Activated B cell treated with CpG ODN at 0.5 μM for 24 hours (primary cell): Measurements from ENCODE around the gene DHRSX. TPM values are rescaled to one million over a fixed set of nuclear protein-coding genes. Genes with fewer than 3 reads are reported as not detected.

Source experiments
- ATAC-seq: fragments of 200-7000 bp; cut with Tn5 transposase; one replicate; pipeline ENCODE4 v1.10.0; 2021; ENCODE audit warnings: low read depth, mild to moderate bottlenecking, moderate library complexity
- CTCF ChIA-PET: fragments of 350-600 bp; sonication (Branson Sonifier 250); formaldehyde crosslinking; loops from one replicate; lab custom pipeline; 2021; ENCODE audit warnings: antibody characterized with exemption; lab: Charles Lee
- POLR2A ChIA-PET: fragments of 350-600 bp; sonication (Branson Sonifier 250); formaldehyde crosslinking; loops from one replicate; lab custom pipeline; 2021; ENCODE audit warnings: antibody characterized with exemption; lab: Charles Lee
- DNase-seq: peaks from one replicate; pipeline ENCODE4 v3.0.0; 2022
- H3K27ac Mint-ChIP-seq: one replicate; pipeline ENCODE4 v1.8.0; 2020; ENCODE audit warnings: mixed read lengths
- H3K27me3 Mint-ChIP-seq: one replicate; pipeline ENCODE4 v1.8.0; 2021; ENCODE audit warnings: mixed read lengths
- H3K36me3 Mint-ChIP-seq: one replicate; pipeline ENCODE4 v1.8.0; 2021; ENCODE audit warnings: low read depth, mixed read lengths
- H3K4me1 Mint-ChIP-seq: one replicate; pipeline ENCODE4 v1.8.0; 2021; ENCODE audit warnings: mixed read lengths
- H3K4me3 Mint-ChIP-seq: one replicate; pipeline ENCODE4 v1.8.0; 2020; ENCODE audit warnings: mild to moderate bottlenecking, mixed read lengths
- H3K9me3 Mint-ChIP-seq: one replicate; pipeline ENCODE4 v1.8.0; 2020; ENCODE audit warnings: mixed read lengths
- intact Hi-C: fragments of 100-400 bp; cut with micrococcal nuclease; formaldehyde crosslinking; loops from one replicate; pipeline ENCODE4 v1.15.1; 2024
- total RNA-seq: library from RNA; stranded (reverse); gene quantifications from 2 replicates; pipeline ENCODE4 v1.2.3, GENCODE V29; 2022
- TF ChIP-seq, protein P1 (sequence below): fragments of 200-600 bp; IDR thresholded peaks from one replicate; pipeline ENCODE4 v1.8.0; 2022; ENCODE audit warnings: antibody characterized with exemption, mild to moderate bottlenecking

DHRSX gene
- total RNA-seq, 1 donor from 2014 or later, result 28.3 TPM

DNA sequence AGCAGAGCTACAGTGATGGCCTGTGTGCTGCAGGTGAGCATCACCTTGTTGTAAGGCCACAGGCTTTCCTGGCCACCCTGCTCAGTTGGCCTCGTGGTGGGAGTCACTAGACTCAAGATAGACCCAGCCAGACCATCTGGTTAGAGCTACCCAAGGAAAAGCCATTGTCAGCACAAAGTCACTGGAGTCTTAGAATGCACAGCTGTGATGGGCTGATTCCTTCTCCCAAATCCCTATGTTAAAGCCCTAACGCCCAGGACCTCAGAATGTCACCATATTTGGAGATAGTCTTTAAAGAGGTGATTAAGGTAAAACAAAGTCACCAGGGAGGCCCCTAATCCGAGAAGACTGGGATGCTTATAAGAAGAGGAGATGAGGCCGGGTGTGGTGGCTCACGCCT lies 173.4 kb downstream of the DHRSX start:
- DNase-seq (no peak), ATAC-seq (no peak)
- Mint-ChIP-seq H3K36me3 (peaks cover 13% of the 10 kb centered on the region), H3K27me3 (no peaks in the 10 kb centered on the region), H3K27ac (no peak overlapping the region), H3K4me1 (peaks cover 34% of the 10 kb centered on the region), H3K9me3 (peaks cover 2% of the 10 kb centered on the region), H3K4me3 (no peak overlapping the region)
- POLR2A ChIA-PET, result no interaction called here
- CTCF ChIA-PET, result no interaction called here
- TF ChIP-seq, protein P1, sequence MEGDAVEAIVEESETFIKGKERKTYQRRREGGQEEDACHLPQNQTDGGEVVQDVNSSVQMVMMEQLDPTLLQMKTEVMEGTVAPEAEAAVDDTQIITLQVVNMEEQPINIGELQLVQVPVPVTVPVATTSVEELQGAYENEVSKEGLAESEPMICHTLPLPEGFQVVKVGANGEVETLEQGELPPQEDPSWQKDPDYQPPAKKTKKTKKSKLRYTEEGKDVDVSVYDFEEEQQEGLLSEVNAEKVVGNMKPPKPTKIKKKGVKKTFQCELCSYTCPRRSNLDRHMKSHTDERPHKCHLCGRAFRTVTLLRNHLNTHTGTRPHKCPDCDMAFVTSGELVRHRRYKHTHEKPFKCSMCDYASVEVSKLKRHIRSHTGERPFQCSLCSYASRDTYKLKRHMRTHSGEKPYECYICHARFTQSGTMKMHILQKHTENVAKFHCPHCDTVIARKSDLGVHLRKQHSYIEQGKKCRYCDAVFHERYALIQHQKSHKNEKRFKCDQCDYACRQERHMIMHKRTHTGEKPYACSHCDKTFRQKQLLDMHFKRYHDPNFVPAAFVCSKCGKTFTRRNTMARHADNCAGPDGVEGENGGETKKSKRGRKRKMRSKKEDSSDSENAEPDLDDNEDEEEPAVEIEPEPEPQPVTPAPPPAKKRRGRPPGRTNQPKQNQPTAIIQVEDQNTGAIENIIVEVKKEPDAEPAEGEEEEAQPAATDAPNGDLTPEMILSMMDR, result no peak
- intact Hi-C loops, result no loop called here

DNA sequence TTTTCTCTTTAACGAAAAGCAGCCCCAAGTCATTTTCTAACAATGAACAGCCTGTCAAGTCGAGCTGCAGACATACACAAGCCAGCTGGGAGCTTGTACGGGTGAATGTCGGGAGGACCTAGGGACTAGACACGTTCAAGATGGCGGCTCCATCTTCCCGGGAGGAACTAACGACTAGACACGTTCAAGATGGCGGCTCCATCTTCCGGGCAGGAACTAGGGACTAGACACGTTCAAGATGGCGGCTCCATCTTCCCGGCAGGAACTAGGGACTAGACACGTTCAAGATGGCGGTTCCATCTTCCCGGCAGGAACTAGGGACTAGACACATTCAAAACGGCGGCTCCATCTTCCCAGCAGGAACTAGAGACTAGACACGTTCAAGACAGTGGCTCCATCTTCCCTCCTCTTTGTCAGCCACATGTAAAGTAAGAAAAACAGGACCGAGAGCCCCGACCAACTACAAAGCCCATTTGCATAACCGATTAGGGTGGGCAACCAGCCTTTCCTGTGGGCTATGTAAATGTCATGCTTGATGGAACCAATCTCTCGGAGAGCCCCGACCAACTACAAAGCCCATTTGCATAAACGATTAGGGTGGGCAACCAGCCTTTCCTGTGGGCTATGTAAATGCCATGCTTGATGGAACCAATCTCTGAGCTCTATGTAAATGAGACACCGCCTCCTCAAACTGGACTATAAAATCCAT lies 175.5 kb downstream of the DHRSX start:
- Mint-ChIP-seq H3K36me3 (peaks cover 13% of the 10 kb centered on the region), H3K27me3 (no peaks in the 10 kb centered on the region), H3K27ac (peak overlapping the region; percentile 87), H3K9me3 (peaks cover 2% of the 10 kb centered on the region), H3K4me1 (peaks cover 46% of the 10 kb centered on the region), H3K4me3 (peak overlapping the region; percentile 83)
- ATAC-seq, result peak; percentile 68
- TF ChIP-seq, protein P1, result no peak
- intact Hi-C loops, result loop anchor here (2.0 kb wide), 1 partner anchor 872 kb away; the partner anchor contains the start of gene ASMTL
- ChIA-PET POLR2A (no interaction called here), CTCF (no interaction called here)
- no peak for DNase-seq

DNA sequence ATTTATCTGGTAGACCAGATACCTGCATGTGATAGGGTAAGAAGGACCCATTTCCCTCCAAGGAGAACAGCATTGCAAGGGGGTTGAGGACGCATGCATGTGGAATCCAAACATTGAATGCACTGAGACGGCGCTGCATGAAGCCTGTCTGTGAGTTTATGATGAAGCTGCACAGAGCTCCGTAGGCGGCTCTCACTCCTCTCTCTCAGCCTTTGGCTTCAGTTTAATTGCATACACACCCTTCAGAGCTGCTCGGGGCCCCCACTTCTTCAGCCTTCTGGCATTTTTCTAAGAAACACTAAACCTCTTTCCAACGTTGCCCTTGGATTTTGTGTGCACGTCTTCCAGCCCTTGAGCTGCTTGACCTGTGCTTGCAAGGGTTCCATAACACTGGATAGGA lies 176.6 kb downstream of the DHRSX start:
- no peaks in the 10 kb centered on the region for H3K27me3 Mint-ChIP-seq
- POLR2A ChIA-PET, result no interaction called here
- CTCF ChIA-PET, result no interaction called here
- no peak for DNase-seq
- TF ChIP-seq, protein P1, result no peak
- H3K4me1 Mint-ChIP-seq, result peaks cover 48% of the 10 kb centered on the region
- H3K27ac Mint-ChIP-seq, result no peak overlapping the region
- H3K4me3 Mint-ChIP-seq, result no peak overlapping the region
- H3K36me3 Mint-ChIP-seq, result peaks cover 13% of the 10 kb centered on the region
- H3K9me3 Mint-ChIP-seq, result peaks cover 2% of the 10 kb centered on the region
- no peak for ATAC-seq
- intact Hi-C loops, result loop anchor here (2.0 kb wide), 1 partner anchor 871 kb away; the partner anchor contains the start of gene ASMTL

DNA sequence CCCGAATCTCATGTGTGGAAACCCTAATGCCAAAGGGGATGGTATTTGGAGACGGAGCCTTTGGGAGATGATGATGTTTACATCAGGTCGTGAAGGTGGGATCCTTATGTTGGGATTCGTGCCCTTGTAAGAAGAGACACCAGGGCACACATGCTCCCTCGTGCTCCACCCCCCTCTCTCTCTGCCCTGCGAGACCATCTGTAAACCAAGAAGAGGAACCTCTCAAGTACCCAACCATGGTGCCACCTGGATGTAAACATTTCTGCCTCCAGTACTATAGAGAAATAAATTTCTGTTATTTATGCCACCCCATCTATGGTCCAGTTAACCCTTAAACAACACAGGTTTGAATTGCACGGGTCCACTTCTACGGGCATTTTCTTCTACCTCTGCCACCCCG lies 179.4 kb downstream of the DHRSX start:
- Mint-ChIP-seq H3K27ac (peak overlapping the region; percentile 53), H3K36me3 (peaks cover 5% of the 10 kb centered on the region), H3K4me3 (no peak overlapping the region), H3K9me3 (peaks cover 2% of the 10 kb centered on the region), H3K4me1 (peaks cover 57% of the 10 kb centered on the region), H3K27me3 (no peaks in the 10 kb centered on the region)
- no peak for DNase-seq
- intact Hi-C loops, result loop anchor here (2.0 kb wide), 1 partner anchor 17 kb away; no protein-coding TSS in a partner anchor
- TF ChIP-seq, protein P1, result no peak
- POLR2A ChIA-PET, result no interaction called here
- CTCF ChIA-PET, result no interaction called here
- peak; percentile 28 for ATAC-seq

DNA sequence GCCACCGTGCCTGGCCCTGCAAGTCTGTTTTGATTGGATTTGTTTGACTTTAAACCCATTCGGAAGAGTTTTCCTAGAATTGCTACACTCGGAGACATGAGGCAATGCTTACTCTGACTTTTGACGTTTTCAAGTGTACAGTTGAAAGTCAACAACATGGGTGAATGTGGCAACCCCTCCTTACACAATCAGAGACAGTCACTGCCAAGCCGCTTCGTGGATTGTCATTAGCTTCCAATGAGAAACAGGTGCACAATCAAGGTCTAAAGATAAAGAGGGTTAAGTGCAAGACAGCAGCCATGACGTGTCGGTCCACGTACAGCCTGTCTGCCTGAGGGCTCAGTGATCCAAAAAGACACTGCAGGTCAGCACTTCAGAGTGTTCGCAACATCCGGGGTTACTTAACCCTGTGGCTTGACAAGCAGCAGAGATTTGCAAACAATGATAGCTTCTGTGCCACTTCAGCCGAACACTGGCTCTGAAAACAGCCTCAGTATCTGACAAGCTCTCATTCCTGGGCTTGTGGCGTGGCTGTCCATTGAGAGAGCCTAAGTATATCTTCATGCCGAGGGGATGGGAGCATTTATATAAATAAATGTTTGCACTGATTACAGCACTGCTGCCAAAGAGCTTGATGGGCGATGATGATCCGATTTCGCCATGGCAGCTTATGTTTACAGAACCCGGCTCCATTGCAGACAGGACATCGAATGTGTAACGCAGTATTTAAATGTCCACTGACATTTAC lies 180.0 kb downstream of the DHRSX start:
- TF ChIP-seq, protein P1, result no peak
- peaks cover 56% of the 10 kb centered on the region for H3K4me1 Mint-ChIP-seq
- ChIA-PET CTCF (no interaction called here), POLR2A (no interaction called here)
- H3K27ac Mint-ChIP-seq, result peak overlapping the region; percentile 53
- no peaks in the 10 kb centered on the region for H3K27me3 Mint-ChIP-seq
- no peak overlapping the region for H3K4me3 Mint-ChIP-seq
- ATAC-seq (no peak), DNase-seq (no peak)
- H3K36me3 Mint-ChIP-seq, result peaks cover 4% of the 10 kb centered on the region
- peaks cover under 1% of the 10 kb centered on the region for H3K9me3 Mint-ChIP-seq
- intact Hi-C loops, result loop anchor here (2.0 kb wide), 1 partner anchor 18 kb away; no protein-coding TSS in a partner anchor
